KBM-7 (cell line): ENCODE results near the gene CEP55.
"Not testable (repeated sequence)": the region's sequence is repeated elsewhere in the genome, so short reads cannot be mapped to it uniquely, and the experiment has no call there.

ENCODE experiments used
- DNase-seq: peaks from one replicate; pipeline ENCODE4 v3.0.0-alpha.2; 2015
- in situ Hi-C: fragments of 300-500 bp; cut with MboI; formaldehyde crosslinking; loops from 2 replicates; pipeline ENCODE4 v1.14.3; 2020; ENCODE audit warnings: low sequenced_read_pairs, low pct_unique_long_range_greater_than_20kb, mixed read lengths

The CEP55 gene

DNA sequence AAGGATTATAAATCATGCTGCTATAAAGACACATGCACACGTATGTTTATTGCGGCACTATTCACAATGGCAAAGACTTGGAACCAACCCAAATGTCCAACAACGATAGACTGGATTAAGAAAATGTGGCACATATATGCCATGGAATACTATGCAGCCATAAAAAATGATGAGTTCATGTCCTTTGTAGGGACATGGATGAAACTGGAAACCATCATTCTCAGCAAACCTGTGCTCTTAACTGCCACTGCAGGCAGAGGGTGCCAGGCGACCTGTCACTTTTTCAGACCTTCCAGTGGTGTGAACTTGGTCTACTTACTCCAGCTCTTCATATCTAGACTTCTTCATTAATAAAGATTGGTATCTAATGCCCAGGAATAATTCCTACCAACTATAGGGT lies 28.8 kb upstream of the CEP55 start:
- DNase-seq, in situ Hi-C loops: not testable (repeated sequence)

DNA sequence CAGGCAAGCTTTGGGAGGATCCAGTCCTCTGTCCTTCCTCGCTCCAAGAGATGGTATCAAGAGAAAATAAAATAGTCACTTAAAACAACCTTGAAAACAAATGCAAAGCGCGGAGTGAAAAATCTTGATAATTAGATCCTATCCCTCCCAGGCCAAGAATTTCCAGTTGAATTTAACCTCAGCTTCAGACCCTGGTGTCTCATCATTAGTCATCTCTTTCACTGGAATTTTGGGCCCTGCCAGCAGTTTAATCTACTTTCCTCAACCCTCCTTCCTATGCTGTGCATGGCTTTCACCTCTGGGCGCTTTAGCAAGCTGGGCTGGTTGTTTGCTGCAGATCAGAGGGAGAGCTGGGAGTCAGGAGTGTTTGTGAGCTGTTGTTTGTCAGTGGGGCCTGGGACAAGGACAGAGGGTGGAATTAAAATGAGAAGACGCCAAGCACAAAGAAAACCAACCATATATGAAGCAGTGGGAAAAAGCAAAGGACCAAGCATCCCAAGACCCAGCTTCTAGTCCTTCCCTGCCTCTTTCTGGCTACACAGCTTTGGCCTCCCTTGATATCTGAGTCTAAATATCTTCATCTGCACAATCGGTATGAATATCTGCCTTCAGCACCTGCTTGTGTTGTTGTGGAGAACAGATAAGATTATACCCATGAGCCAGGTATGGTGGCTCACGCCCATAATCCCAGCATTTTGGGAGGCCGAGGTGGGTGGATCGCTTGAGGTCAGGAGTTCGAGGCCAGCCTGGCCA lies 27.8 kb upstream of the CEP55 start:
- in situ Hi-C loops: no loop called here

DNA sequence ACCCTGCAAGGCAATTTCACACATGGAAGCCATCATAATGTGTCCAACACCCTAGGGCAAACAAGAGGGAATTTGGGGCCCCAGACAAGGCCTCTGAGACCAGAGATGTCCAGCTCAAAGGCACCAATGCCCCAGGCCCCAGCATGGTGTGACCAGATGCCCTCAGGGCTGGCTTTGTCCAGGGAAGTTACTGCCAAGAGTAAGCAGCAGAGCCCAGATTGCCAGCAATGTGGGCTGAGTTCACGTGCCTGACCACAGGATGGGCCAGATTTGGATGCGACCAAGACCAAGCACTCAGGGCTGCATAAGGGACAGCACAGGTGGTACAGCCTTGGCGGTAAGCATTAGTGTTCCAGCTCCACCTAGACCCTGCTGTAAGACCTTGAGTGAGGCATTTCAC lies 27.0 kb upstream of the CEP55 start:
- in situ Hi-C loops: no loop called here
- no peak for DNase-seq

More for the DNA sequence above, 27.8 kb upstream of the CEP55 start:
- no peak for DNase-seq

DNA sequence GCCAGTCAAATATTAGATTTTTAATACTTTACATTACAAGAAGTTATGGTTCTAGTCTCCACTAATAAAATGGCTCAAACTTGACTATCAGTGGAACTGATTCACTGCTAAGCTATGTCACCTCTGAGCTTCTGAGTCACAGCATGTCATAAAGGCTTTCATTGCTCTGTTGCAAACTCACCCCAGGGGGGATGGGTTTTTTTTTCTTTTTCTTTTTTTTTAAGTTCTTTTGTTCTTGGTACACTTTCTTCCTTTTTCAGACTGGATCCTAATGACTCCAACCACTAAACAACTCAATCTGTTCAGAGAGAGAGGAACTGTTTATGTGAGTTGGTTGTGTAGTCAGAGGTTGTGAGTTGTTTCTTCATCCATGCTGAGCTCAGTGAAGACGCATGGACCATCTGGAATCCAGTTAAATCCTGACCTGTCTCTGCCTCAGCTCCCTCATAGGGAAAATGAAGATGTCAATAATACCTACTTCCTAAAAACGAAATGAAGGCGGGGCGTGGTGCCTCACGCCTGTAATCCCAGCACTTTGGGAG lies 25.2 kb upstream of the CEP55 start:
- DNase-seq: peak; percentile 32
- in situ Hi-C loops: loop anchor here (10.0 kb wide), 1 partner anchor 86 kb away; no protein-coding TSS in a partner anchor

DNA sequence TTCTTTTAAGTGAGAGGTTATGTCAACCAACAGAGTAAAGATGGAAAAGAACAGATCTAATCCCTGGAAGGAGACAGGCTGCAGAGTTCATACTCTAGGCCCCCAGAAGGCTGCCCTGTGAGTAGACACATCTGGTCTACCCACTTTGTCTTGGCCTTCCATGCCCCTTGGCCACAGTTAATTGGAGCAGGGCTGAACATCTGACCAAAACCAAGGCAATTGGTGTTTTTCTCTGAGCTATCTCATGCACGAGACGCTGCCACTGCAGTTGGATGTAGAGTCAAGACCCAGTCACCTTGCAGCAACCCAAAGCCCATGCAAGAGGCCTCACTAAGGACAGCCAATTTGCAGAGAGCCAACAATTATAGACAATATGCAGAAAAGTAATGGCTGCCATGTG lies 23.3 kb upstream of the CEP55 start:
- no peak for DNase-seq
- in situ Hi-C loops: loop anchor here (10.0 kb wide), 1 partner anchor 88 kb away; no protein-coding TSS in a partner anchor

DNA sequence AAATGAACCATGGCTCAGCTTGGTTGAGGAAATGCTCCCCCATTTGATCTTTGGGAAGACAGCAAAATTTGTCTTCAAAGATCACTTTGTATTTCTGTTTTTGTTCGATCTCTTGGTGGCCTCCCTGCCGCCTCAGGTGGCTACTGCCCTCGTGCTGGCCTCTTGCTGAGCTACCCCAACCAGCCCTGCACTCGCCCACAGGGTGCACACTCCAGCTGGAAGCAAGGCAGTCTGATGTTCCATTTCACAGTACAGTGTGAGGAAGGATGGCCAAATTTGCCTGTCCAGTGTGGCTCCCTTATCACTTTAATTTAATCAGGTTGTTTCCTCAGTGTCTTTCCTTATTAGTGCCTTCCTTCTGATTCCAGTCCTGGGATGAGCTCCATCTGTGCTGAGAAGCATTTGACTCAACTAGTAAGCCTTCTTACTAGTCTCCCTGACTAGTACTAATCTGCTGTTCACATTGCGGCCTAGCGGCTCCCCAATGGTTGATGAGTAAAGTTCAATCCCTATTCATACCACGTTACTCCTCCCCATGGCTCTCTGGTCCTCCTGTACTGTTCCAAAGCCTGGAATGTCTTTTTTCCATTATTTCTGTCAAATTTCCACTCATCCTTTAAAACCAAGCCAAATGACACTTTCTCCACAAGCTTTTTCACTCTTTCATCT lies 22.5 kb upstream of the CEP55 start:
- in situ Hi-C loops: loop anchor here (10.0 kb wide), 1 partner anchor 89 kb away; no protein-coding TSS in a partner anchor
- no peak for DNase-seq

DNA sequence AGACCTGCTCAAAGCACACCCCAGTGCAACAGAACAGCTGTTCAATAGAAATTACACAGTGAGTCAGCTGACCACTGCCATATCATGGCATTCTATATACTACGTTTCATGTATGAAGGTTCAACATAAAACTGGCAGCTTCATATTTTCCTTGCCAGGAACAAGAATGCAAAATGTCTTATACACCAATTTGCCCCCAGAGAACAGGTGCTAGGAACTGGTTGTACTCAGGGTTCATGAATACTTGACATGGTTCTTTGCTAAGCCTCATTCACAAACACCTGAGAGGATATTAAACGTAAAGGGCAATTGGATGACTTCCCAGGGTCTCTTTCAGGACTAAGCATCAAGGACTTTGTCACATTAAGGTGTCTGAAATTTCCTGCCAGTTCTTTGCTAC lies 21.2 kb upstream of the CEP55 start:
- in situ Hi-C loops: loop anchor here (10.0 kb wide), 1 partner anchor 90 kb away; no protein-coding TSS in a partner anchor
- no peak for DNase-seq

DNA sequence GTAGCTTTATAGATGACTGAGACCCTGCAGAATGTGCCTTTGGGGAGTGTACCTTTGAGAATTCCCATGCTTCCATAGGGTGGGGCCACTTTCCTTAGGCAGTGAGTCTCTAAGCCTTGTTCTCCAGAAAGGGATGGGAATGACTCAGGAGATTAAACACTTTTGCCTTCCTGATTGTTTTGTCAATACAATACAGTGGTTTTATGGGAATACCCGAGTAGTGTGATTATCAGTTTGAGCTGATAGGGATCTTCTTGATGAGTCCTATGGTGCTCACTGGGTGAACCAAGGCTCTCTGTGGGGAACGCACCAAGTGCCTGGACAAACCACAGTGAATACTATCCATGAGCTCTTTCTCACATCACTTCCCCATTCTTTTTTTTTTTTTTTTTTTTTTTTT lies 20.5 kb upstream of the CEP55 start:
- in situ Hi-C loops: loop anchor here (10.0 kb wide), 1 partner anchor 91 kb away; no protein-coding TSS in a partner anchor
- peak; percentile 62 for DNase-seq

DNA sequence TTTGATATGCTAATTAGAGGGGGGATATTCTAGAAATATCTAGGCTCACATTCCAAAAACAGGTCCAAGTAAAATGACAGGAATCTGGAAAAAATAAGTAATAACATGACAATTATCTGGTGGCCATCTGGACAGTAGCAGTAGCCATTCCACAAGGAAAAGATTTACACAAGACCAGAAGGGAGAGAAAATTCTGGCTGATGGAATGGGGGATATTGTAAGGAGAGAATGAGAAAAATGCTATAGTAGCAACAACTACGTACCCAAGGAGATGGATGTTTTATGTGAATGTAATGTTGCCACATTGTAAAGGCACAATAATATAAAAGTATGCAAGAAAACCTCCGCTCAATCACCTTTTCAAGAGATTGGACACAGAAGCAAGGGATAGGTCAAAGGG lies 19.7 kb upstream of the CEP55 start:
- in situ Hi-C loops: loop anchor here (10.0 kb wide), 1 partner anchor 92 kb away; no protein-coding TSS in a partner anchor

DNA sequence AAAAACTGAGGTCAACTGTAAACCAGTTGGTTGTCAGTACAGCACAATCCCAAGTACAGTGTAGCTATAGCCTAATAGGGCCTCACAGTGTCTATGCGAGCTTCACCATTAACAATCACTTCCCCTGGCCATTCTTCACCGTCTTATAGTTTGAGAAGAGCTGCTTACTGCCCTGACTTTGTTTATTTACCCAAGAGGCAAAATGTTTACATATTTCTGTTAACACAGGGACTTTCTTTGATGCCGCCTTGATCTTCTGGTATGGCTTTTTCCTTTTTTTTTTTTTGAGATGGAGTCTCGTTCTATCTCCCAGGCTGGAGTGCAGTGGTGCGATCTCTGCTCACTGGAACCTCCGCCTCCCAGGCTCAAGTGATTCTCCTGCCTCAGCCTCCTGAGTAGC lies 17.5 kb upstream of the CEP55 start:
- in situ Hi-C loops: loop anchor here (10.0 kb wide), 1 partner anchor 94 kb away; no protein-coding TSS in a partner anchor

More for the DNA sequence above, 19.7 kb upstream of the CEP55 start:
- no peak for DNase-seq

DNA sequence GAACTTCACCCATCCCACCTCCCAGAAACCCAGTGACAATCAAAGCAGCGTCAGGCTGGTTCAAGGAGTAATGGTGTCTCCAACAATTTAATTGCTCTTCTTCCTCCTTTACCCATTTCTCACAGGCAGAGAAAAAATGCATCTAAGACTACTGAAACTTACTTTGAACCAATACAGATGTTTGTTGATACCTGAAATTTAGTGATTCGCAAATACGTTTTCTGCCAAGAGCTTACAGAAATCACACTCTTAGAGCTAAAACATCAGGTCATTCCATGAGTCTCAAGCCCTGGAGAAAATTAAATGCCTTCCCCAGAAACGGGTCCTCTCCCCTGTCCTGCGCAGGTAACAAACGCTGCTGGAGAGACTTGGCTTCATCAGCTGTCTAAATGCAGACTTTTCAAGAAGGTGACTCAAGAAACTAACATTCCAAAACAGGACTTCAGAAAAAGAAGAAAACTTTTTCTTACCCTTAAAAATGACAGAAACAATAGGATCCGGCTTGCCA lies 14.7 kb upstream of the CEP55 start:
- in situ Hi-C loops: no loop called here
- no peak for DNase-seq

More for the DNA sequence above, 17.5 kb upstream of the CEP55 start:
- no peak for DNase-seq

DNA sequence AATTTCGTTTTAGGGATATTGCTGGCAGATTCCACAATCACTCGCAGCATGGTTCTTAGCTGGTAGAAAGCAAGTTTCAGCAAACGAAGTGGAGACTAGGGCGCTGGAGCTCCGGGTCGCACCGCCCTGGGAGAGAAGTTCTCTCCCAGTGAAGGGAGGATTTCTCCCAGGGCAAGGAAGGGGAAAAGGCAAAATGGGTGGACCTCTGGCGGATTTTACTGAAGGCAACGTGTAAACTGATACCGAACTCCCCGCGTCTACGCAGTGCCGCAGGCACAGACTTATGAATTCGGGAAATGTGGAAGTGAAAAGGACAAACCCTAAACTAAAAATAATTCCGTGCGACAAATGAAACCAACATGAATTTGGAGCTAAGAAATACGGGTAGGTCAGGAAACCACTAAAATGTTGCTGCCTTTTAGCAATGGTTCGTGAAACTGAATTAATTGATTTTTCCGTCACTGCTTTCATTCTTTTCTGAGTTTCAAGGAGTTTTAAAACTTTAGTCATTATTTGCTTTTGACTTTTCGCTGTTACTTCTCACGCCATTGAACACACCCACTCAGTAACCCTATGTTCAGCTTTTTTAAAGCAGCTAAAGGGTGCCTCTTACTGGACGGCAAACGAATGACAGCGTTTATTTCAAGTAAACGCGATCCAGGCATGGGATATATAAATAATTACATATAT lies 14.1 kb upstream of the CEP55 start, which contains the start of gene MYOF:
Gene MYOF, minus strand, starts transcription at position 190 of the 690 bp plus-strand sequence. Its CDS starts 140 bp downstream, at position 50.
- peak; percentile 89 for DNase-seq
- in situ Hi-C loops: no loop called here

DNA sequence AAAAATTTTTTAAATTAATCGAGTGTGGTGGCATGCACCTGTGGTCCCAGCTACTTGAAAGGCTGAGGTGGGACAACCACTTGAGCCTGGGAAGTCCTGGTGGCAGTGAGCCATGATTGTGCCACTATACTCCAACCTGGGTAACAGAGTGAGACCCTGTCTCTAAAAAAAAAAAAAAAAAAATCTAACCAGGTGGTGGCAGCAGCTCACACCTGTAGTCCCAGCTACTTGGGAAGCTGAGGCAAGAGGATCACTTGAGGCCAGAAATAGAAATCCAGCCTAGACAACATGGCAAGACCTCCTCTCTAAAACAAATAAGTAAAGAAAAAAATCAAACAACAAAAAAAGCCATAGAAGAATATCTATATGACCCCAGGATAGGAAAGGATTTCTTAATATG lies 10.7 kb upstream of the CEP55 start:
- in situ Hi-C loops: no loop called here

DNA sequence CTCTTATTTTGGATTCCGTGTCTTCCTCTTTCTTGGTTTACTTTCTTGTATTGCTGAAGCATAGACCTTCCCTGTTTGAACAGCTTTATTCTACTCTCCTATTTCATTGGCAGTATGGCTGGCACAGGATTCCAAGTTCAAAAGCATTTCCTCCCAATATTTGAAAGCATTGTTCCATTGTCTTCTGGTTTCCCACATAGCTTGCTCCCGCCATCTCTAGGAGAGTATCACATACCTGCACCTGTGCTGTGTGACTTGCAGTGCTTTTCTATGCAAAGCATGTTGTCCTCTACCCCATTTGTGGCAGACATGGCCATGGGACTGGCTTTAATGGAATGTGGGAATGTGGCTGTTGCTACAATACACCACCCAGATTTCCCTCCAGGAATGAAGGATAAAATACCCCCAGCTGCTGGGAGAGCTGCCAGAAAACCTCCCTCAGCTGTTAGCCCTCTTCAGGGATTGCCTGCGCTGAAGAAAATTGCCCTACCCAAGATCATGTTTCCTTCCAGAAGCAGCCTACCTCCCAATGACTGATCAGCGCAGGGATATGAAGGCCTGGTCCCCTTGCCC lies 7.4 kb upstream of the CEP55 start:
- in situ Hi-C loops: no loop called here
- no peak for DNase-seq

More for the DNA sequence above, 10.7 kb upstream of the CEP55 start:
- DNase-seq: no peak

DNA sequence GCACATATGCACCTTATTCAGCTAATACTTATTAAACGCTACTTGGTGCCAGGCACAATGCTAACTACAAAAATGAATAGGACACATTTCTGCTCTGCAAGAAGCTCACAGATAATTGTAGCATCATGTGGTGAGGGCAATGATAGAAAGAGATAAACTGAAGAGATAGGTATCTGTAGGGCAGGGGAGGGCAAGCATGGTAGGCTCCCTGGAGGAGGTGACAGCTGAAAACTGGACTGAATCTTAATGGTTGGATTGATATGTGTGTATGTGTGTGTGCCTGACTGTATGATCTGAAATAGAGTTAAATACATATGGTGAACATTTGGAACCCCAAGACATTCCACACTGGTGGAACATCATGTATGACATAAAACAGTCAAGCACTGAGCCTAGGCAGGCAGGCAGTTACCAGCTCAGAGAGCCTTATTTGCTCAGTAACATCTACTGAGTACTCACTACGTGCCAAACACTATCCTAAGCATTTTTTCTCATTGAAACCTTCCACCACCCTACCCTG lies 4.8 kb upstream of the CEP55 start:
- in situ Hi-C loops: no loop called here

DNA sequence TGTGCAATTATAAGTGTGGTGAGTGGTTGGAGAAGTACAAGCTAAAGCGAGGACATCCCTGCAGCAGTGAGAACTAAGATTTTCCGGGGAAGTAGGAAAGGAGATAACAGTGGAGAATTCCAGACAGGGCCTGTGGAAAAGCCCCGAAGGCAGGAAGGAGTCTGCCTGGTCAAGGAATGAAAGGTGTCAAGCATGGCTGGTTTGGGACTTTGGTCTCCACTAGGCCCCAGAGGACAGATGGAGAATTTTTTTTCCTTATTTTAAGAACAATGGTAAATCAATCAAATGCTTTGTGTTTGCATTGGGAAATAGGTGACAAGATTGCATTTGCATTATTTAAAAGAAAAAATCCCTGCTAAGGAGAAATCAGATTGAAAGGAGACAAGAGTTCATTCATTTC lies 3.2 kb upstream of the CEP55 start:
- in situ Hi-C loops: no loop called here
- DNase-seq: no peak

More for the DNA sequence above, 4.8 kb upstream of the CEP55 start:
- DNase-seq: no peak

DNA sequence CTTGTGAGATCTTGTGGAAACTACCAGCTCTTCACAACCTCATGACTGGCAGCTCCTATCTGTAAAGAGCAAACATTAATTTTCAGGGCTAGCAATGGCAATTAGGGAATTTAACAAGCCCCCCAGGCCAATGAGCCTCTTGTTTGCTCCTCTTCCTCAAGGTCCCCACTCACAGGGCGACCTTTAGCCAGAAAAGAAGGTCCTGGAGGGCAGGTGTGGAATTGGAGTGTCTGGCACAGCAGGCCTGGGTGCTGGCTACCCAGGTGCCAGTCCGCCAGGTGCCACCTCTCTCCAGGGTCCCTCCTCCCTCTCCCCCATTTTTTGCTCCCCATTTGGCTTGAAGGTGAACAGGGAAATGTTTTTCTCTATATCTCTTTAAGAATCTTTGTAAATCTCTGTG lies 1.9 kb upstream of the CEP55 start:
- in situ Hi-C loops: no loop called here

DNA sequence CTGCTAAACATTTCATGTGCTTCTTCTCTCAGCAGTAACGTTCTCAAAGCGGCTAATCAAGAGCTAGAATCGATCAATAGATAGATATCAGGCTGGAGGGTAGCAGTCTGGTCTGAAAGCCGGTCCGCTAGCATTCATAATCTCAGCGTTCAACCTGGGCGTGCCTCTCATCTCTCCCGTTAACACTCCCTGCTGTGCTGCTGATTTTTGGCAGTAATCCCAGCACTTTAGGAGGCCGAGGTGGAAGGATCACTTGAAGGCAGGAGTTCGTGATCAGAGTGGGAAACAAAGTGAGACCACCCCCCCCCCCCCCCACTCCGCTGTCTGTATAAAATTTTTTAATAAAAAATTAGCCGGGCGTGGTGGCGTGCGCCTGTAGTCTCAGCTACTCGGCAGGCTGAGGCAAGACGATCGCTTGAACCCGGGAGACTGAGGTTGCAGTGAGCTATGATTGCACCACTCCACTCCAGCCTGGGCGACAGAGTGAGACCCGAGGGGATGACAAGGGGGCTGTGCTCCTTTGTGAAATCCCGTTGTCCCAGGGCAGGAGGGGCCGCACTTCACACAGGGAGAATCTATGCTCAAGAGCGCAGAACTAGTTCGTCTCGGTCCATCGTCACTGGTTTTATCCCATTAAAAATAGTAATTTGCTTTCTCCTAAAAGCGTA lies 624 bp upstream of the CEP55 start:
- in situ Hi-C loops: no loop called here

More for the DNA sequence above, 1.9 kb upstream of the CEP55 start:
- no peak for DNase-seq

More for the DNA sequence above, 624 bp upstream of the CEP55 start:
- no peak for DNase-seq
